Astrocyte (in vitro differentiated cells and primary cell): ENCODE results near the gene CCDC34. TPM values are rescaled to one million over a fixed set of nuclear protein-coding genes. Genes with fewer than 3 reads are reported as not detected.

Experiments used
- DNase-seq: peaks from one replicate; pipeline ENCODE4 v3.0.0-alpha.2; 2010; ENCODE audit warnings: low read depth
- FAIRE-seq: peaks from 2 replicates; lab custom pipeline; 2011; peaks lifted over from hg19 to GRCh38; lab: Jason Lieb, UNC
- H2AFZ ChIP-seq: 2 replicates; pipeline ENCODE4 v1.6.0; 2012; ENCODE audit warnings: low read depth, low read length, inconsistent platforms
- H3K27ac ChIP-seq: 2 replicates; pipeline ENCODE4 v1.5.1; 2011; ENCODE audit warnings: low read depth, low read length, inconsistent platforms
- H3K27me3 ChIP-seq: 2 replicates; pipeline ENCODE4 v1.6.0; 2011; ENCODE audit warnings: low read length, inconsistent platforms; ENCODE audit not compliant: insufficient read depth
- H3K36me3 ChIP-seq: 2 replicates; pipeline ENCODE4 v1.5.1; 2011; ENCODE audit warnings: low read length, inconsistent platforms; ENCODE audit not compliant: insufficient read depth
- H3K4me1 ChIP-seq: 2 replicates; pipeline ENCODE4 v1.5.1; 2011; ENCODE audit warnings: low read length, inconsistent platforms; ENCODE audit not compliant: insufficient read depth
- H3K4me2 ChIP-seq: 2 replicates; pipeline ENCODE4 v1.6.0; 2012; ENCODE audit warnings: low read length, inconsistent platforms
- H3K4me3 ChIP-seq: 2 replicates; pipeline ENCODE4 v1.5.1; 2011; ENCODE audit warnings: low read depth, mild to moderate bottlenecking, low read length, inconsistent platforms; ENCODE audit not compliant: insufficient read depth
- H3K79me2 ChIP-seq: 2 replicates; pipeline ENCODE4 v1.6.0; 2012; ENCODE audit warnings: mild to moderate bottlenecking, low read length, inconsistent platforms; ENCODE audit not compliant: insufficient read depth
- H3K9ac ChIP-seq: 2 replicates; pipeline ENCODE4 v1.6.0; 2012; ENCODE audit warnings: mild to moderate bottlenecking, low read length, inconsistent platforms
- H3K9me3 ChIP-seq: 2 replicates; pipeline ENCODE4 v1.5.1; 2012; ENCODE audit warnings: low read depth, mild to moderate bottlenecking, low read length, inconsistent platforms; ENCODE audit not compliant: insufficient read depth
- H4K20me1 ChIP-seq: 2 replicates; pipeline ENCODE4 v1.6.0; 2012; ENCODE audit warnings: low read length, inconsistent platforms; ENCODE audit not compliant: insufficient read depth
- H3K27ac Mint-ChIP-seq: one replicate; pipeline ENCODE4 v1.8.0; 2021; ENCODE audit warnings: mild to moderate bottlenecking, mixed read lengths; ENCODE audit not compliant: unreplicated experiment
- H3K27me3 Mint-ChIP-seq: one replicate; pipeline ENCODE4 v1.8.0; 2021; ENCODE audit warnings: low read depth, mixed read lengths; ENCODE audit not compliant: unreplicated experiment
- H3K36me3 Mint-ChIP-seq: one replicate; pipeline ENCODE4 v1.8.0; 2021; ENCODE audit warnings: low read depth, mixed read lengths; ENCODE audit not compliant: unreplicated experiment
- H3K4me1 Mint-ChIP-seq: one replicate; pipeline ENCODE4 v1.8.0; 2021; ENCODE audit warnings: low read depth, mixed read lengths; ENCODE audit not compliant: unreplicated experiment
- H3K4me3 Mint-ChIP-seq: one replicate; pipeline ENCODE4 v1.8.0; 2021; ENCODE audit warnings: mild to moderate bottlenecking, moderate library complexity, mixed read lengths; ENCODE audit not compliant: unreplicated experiment
- H3K9me3 Mint-ChIP-seq: one replicate; pipeline ENCODE4 v1.8.0; 2021; ENCODE audit warnings: mild to moderate bottlenecking, mixed read lengths; ENCODE audit not compliant: unreplicated experiment
- EZH2 ChIP-seq: IDR thresholded peaks from 2 replicates; pipeline ENCODE4 v1.6.1; 2012; ENCODE audit warnings: mild to moderate bottlenecking, low read length, inconsistent platforms; ENCODE audit not compliant: insufficient read depth
- total RNA-seq: library from RNA; stranded (reverse); gene quantifications from 2 replicates; pipeline ENCODE4 v1.2.1, GENCODE V29; 2021
- TF ChIP-seq, protein P1 (sequence below): IDR thresholded peaks from 2 replicates; pipeline ENCODE4 v1.5.1; 2011; ENCODE audit warnings: low read depth, mild to moderate bottlenecking, inconsistent platforms, low read length, moderate library complexity; ENCODE audit not compliant: insufficient read depth

The CCDC34 gene
- total RNA-seq, 1 donor from 2014 or later = 12.8 TPM

DNA sequence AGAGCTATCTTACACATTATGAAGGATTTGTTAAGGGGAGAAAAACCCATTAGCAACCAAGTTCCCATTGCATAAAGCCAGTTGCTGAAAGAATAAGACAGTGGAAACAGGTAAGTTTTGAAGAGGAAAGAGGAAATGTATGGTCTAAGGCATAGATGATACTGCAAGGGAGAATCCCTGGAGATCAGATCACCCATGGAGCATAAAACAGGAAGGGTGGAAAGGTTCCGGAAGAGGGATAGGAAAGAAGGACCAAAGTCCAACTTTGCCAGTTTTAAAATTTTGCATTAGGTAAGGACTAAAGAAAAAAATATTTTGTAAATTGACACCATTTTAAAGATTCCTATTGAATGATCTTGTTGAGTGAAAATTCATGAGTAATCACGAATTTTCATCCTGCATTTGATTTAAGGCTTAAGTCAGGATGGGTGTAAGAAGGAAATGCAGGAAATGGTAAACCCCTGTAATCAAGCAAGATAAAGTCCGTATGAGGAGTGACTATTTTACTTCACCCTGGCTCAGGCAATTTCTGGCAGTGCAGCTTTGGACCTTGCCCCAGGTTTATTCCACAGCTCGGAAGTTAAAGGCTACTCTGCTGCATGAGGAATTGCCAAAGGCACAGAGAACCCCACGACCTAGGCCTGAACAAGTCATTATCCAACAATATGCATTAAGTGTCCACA, 70.9 kb downstream of the CCDC34 start:
- peaks cover 8% of the 10 kb centered on the region for H3K9me3 Mint-ChIP-seq
- no peaks in the 10 kb centered on the region for H3K79me2 ChIP-seq
- no peaks in the 10 kb centered on the region for H3K27me3 ChIP-seq
- H3K4me1 Mint-ChIP-seq = peaks cover 18% of the 10 kb centered on the region
- peaks cover 10% of the 10 kb centered on the region for H3K4me1 ChIP-seq
- no peak overlapping the region for H2AFZ ChIP-seq
- H3K4me3 ChIP-seq = no peak overlapping the region
- TF ChIP-seq, protein P1, sequence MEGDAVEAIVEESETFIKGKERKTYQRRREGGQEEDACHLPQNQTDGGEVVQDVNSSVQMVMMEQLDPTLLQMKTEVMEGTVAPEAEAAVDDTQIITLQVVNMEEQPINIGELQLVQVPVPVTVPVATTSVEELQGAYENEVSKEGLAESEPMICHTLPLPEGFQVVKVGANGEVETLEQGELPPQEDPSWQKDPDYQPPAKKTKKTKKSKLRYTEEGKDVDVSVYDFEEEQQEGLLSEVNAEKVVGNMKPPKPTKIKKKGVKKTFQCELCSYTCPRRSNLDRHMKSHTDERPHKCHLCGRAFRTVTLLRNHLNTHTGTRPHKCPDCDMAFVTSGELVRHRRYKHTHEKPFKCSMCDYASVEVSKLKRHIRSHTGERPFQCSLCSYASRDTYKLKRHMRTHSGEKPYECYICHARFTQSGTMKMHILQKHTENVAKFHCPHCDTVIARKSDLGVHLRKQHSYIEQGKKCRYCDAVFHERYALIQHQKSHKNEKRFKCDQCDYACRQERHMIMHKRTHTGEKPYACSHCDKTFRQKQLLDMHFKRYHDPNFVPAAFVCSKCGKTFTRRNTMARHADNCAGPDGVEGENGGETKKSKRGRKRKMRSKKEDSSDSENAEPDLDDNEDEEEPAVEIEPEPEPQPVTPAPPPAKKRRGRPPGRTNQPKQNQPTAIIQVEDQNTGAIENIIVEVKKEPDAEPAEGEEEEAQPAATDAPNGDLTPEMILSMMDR = no peak
- no peak overlapping the region for H3K9ac ChIP-seq
- no peak overlapping the region for H3K27ac Mint-ChIP-seq
- H3K9me3 ChIP-seq = no peaks in the 10 kb centered on the region
- H3K27me3 Mint-ChIP-seq = no peaks in the 10 kb centered on the region
- H3K4me3 Mint-ChIP-seq = no peak overlapping the region
- no peak overlapping the region for H3K4me2 ChIP-seq
- no peak overlapping the region for H3K27ac ChIP-seq
- H3K36me3 ChIP-seq = no peaks in the 10 kb centered on the region
- FAIRE-seq (no peak), DNase-seq (peak; percentile 49)
- peaks cover 4% of the 10 kb centered on the region for H3K36me3 Mint-ChIP-seq
- no peaks in the 10 kb centered on the region for H4K20me1 ChIP-seq

DNA sequence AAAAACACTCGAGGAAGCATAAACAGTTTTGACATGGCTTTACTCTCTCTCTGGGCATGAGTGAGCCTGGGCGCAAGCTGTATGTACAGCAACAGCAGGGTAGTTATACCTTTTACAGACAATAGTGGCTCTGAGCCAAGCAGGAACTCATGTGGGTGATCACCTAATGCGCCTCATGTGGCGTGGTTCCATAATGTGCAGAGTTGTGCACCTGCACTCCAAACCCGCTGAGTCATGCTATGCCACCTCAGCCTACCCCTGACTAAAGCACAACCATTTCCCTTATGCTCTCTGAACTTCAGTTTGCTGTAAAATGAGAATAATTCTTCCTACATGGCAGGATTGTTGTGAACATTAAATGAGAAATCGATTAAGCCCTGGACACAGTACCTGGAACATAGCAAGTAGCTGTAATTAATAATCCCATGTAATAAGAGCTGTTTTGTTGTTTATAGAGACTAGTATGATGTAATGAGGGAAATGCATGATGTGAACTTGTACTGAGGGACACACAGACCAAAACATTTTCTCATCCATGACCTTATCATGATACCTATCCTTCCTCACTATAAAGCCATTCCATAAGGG, 71.6 kb downstream of the CCDC34 start:
- H3K36me3 ChIP-seq = no peaks in the 10 kb centered on the region
- peaks cover 8% of the 10 kb centered on the region for H3K9me3 Mint-ChIP-seq
- no peak overlapping the region for H3K4me3 Mint-ChIP-seq
- TF ChIP-seq, protein P1 = no peak
- TF ChIP-seq EZH2 = no peak
- FAIRE-seq = no peak
- no peaks in the 10 kb centered on the region for H3K9me3 ChIP-seq
- no peak overlapping the region for H3K4me3 ChIP-seq
- H2AFZ ChIP-seq = no peak overlapping the region
- no peaks in the 10 kb centered on the region for H4K20me1 ChIP-seq
- no peaks in the 10 kb centered on the region for H3K79me2 ChIP-seq
- peaks cover 7% of the 10 kb centered on the region for H3K4me1 ChIP-seq
- peaks cover 4% of the 10 kb centered on the region for H3K36me3 Mint-ChIP-seq
- H3K27me3 ChIP-seq = no peaks in the 10 kb centered on the region
- H3K27ac Mint-ChIP-seq = no peak overlapping the region
- H3K9ac ChIP-seq = no peak overlapping the region
- DNase-seq = no peak
- H3K4me1 Mint-ChIP-seq = peaks cover 18% of the 10 kb centered on the region
- no peak overlapping the region for H3K4me2 ChIP-seq
- no peaks in the 10 kb centered on the region for H3K27me3 Mint-ChIP-seq
- H3K27ac ChIP-seq = no peak overlapping the region
